NCI-H524 (cell line): ENCODE measurements around the gene PML.

Source experiments
- DNase-seq, 2 experiments: peaks; one replicate each; lab custom pipeline; 2025; lab: John Stamatoyannopoulos, UW

PML gene

GRCh38 chr15:73985101-73985873, 9.2 kb upstream of the PML start:
- no peak for DNase-seq

- no peak for DNase-seq
Measured at GRCh38 chr15:73986055-73986775, 8.3 kb upstream of the PML start.

GRCh38 chr15:73986776-73987056, 7.8 kb upstream of the PML start:
- no peak for DNase-seq

- DNase-seq = no peak
Measured at GRCh38 chr15:73987250-73987649, 7.3 kb upstream of the PML start.

- DNase-seq = no peak
Measured at GRCh38 chr15:73987681-73988444, 6.7 kb upstream of the PML start.

GRCh38 chr15:73988445-73988969, 6.0 kb upstream of the PML start:
- no peak for DNase-seq

- no peak for DNase-seq
Measured at GRCh38 chr15:73989001-73989798, 5.3 kb upstream of the PML start.

GRCh38 chr15:73990250-73991005, 4.1 kb upstream of the PML start:
- no peak for DNase-seq

- no peak for DNase-seq
Measured at GRCh38 chr15:73991260-73991659, 3.3 kb upstream of the PML start.

- peak; percentile 88 to 96 for DNase-seq
Measured at GRCh38 chr15:73991726-73992593, 2.6 kb upstream of the PML start, which contains the start of gene STOML1. TSS of gene STOML1 (minus strand) at chr15:73992295. CDS start at chr15:73992223, 72 bp downstream.

GRCh38 chr15:73992594-73992898, 2.0 kb upstream of the PML start:
- no peak for DNase-seq

- peak in 1 of 2 experiments; percentile 18 for DNase-seq
Measured at GRCh38 chr15:73993211-73993994, 1.1 kb upstream of the PML start.

GRCh38 chr15:73994912-73995622, 551 bp downstream of the PML start:
- DNase-seq = no peak

GRCh38 chr15:73996267-73996666, 1.8 kb downstream of the PML start:
- no peak for DNase-seq

GRCh38 chr15:73996939-73997338, 2.4 kb downstream of the PML start:
- no peak for DNase-seq

- DNase-seq = no peak
Measured at GRCh38 chr15:73997986-73998385, 3.5 kb downstream of the PML start.

GRCh38 chr15:74006774-74007639, 12.5 kb downstream of the PML start:
- no peak for DNase-seq
